Testis (tissue), 3 donors: ENCODE measurements around the gene STRN3. TPM values are rescaled to one million over a fixed set of nuclear protein-coding genes. Genes with fewer than 3 reads are reported as not detected.

Experiments used
- DNase-seq: peaks from one replicate; pipeline ENCODE4 v3.0.0-alpha.2; 2019
- H3K27ac ChIP-seq, 2 donors: fragments of 200-600 bp; sonication (generic); one replicate each; pipeline ENCODE4 v1.5.1; 2019
- H3K27me3 ChIP-seq: fragments of 200-600 bp; sonication (generic); one replicate; pipeline ENCODE4 v1.5.1; 2019
- H3K36me3 ChIP-seq: fragments of 200-600 bp; sonication (generic); one replicate; pipeline ENCODE4 v1.5.1; 2017; ENCODE audit warnings: low read depth; ENCODE audit errors: missing control alignments
- H3K4me1 ChIP-seq: fragments of 200-600 bp; sonication (generic); one replicate; pipeline ENCODE4 v1.5.1; 2019
- H3K4me3 ChIP-seq, 2 donors: fragments of 200-600 bp; sonication (generic); one replicate each; pipeline ENCODE4 v1.5.1; 2017 to 2019
- H3K9me3 ChIP-seq: fragments of 200-600 bp; sonication (generic); one replicate; pipeline ENCODE4 v1.5.1; 2017
- POLR2A ChIP-seq: fragments of 450-650 bp; IDR thresholded peaks from one replicate; pipeline ENCODE4 v1.6.1; 2017; ENCODE audit warnings: antibody characterized with exemption, mild to moderate bottlenecking, moderate library complexity
- WGBS, 2 donors: methylation state at CpG; one replicate each; pipeline ENCODE4 v1.1.5; 2018; 5-methylcytosine and 5-hydroxymethylcytosine counted together
- intact Hi-C: fragments of 100-400 bp; cut with DNase I; formaldehyde crosslinking; loops from one replicate; pipeline ENCODE4 v1.15.1; 2023; ENCODE audit warnings: low total_unique reads
- polyA plus RNA-seq: library from polyadenylated mRNA; stranded (reverse); fragments of 350-450 nt; fragmentation: Illumina TruSeq; extraction: RNeasy Lipid Tissue Mini Kit (QIAGEN cat#74804); gene quantifications from one replicate; pipeline ENCODE4 v1.2.3, GENCODE V29; 2014; ENCODE audit warnings: low read depth, low replicate concordance; ENCODE audit not compliant: insufficient read depth
- total RNA-seq, 2 donors: library from RNA; depleted of rRNA; stranded (reverse); fragments of >200 nt; gene quantifications; one replicate each; pipeline ENCODE4 v1.2.3, GENCODE V29; 2016
- TF ChIP-seq, protein P1 (sequence below), 3 experiments: fragments of 450-650 bp in 2 of 3; fragments of 200-600 bp in 1 of 3; sonication (generic) in 1 of 3; IDR thresholded peaks; one replicate each; pipeline ENCODE4 v1.5.1; 2016 to 2019; ENCODE audit warnings: antibody characterized with exemption in 3 of 3, mild to moderate bottlenecking in 2 of 3, moderate library complexity in 1 of 3

The STRN3 gene
- total and polyA plus RNA-seq, 3 donors from 2014 or later = 35.1 to 65.2 (median 60.1) TPM

GRCh38 chr14:30873308-30874119 lies 152.7 kb downstream of the STRN3 start:
- no peak for TF ChIP-seq POLR2A
- TF ChIP-seq, protein P1, sequence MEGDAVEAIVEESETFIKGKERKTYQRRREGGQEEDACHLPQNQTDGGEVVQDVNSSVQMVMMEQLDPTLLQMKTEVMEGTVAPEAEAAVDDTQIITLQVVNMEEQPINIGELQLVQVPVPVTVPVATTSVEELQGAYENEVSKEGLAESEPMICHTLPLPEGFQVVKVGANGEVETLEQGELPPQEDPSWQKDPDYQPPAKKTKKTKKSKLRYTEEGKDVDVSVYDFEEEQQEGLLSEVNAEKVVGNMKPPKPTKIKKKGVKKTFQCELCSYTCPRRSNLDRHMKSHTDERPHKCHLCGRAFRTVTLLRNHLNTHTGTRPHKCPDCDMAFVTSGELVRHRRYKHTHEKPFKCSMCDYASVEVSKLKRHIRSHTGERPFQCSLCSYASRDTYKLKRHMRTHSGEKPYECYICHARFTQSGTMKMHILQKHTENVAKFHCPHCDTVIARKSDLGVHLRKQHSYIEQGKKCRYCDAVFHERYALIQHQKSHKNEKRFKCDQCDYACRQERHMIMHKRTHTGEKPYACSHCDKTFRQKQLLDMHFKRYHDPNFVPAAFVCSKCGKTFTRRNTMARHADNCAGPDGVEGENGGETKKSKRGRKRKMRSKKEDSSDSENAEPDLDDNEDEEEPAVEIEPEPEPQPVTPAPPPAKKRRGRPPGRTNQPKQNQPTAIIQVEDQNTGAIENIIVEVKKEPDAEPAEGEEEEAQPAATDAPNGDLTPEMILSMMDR (IDR thresholded peaks at IDR 0.05) = no peak
- Histone ChIP-seq H3K27ac (no peak overlapping the region), H3K27me3 (no peaks in the 10 kb centered on the region), H3K9me3 (no peaks in the 10 kb centered on the region), H3K4me1 (peaks cover 9% of the 10 kb centered on the region), H3K4me3 (peak overlapping the region; percentile 50 to 62), H3K36me3 (no peaks in the 10 kb centered on the region)
- WGBS, 2 donors = 54 to 68% methylated on average over 17 to 20 of the region's 20 CpGs
- intact Hi-C loops = no loop called here
- DNase-seq = no peak

DNA sequence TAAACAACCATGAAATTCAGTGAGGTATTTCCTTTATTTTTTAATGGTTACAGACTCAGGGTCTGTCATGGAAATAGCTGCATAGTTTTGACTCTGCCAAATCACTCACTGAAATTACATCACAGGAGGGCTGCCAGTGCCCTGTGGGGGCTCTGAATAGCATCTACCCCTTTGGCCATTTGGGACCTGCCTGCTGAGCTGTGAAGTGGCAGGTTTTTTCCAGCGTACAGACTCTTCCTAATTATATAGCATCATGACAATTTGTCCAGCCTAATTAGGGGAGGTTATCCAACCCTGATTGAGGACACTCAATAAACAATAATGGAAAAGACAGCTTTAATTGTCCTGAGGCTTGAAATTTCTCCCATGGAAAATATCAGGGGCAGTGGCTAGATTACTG lies 153.6 kb downstream of the STRN3 start:
- DNase-seq = no peak
- no peaks in the 10 kb centered on the region for H3K9me3 ChIP-seq
- no peaks in the 10 kb centered on the region for H3K36me3 ChIP-seq
- no peaks in the 10 kb centered on the region for H3K27me3 ChIP-seq
- no peak overlapping the region for H3K4me3 ChIP-seq
- intact Hi-C loops = no loop called here
- peaks cover 9% of the 10 kb centered on the region for H3K4me1 ChIP-seq
- 62 to 80% methylated on average over 1 of the region's 1 CpG for WGBS, 2 donors
- H3K27ac ChIP-seq = no peak overlapping the region
- TF ChIP-seq, protein P1 (IDR thresholded peaks at IDR 0.05) = no peak
- no peak for TF ChIP-seq POLR2A

- intact Hi-C loops = no loop called here
- Histone ChIP-seq H3K4me1 (peaks cover 2% of the 10 kb centered on the region), H3K27me3 (no peaks in the 10 kb centered on the region), H3K4me3 (no peak overlapping the region), H3K27ac (no peak overlapping the region), H3K9me3 (no peaks in the 10 kb centered on the region), H3K36me3 (no peaks in the 10 kb centered on the region)
- DNase-seq = no peak
- WGBS, 2 donors = 71 to 86% methylated on average over 2 of the region's 2 CpGs
- TF ChIP-seq, protein P1 (IDR thresholded peaks at IDR 0.05) = no peak
- no peak for TF ChIP-seq POLR2A
These were observed 156.5 kb downstream of the STRN3 start for GRCh38 chr14:30869551-30870155.

GRCh38 chr14:30868736-30869135 lies 157.4 kb downstream of the STRN3 start:
- TF ChIP-seq, protein P1 (IDR thresholded peaks at IDR 0.05) = no peak
- TF ChIP-seq POLR2A = no peak
- 92 to 95% methylated on average over 5 of the region's 5 CpGs for WGBS, 2 donors
- H3K4me1 ChIP-seq = no peaks in the 10 kb centered on the region
- H3K4me3 ChIP-seq = no peak overlapping the region
- DNase-seq = no peak
- no peaks in the 10 kb centered on the region for H3K27me3 ChIP-seq
- intact Hi-C loops = no loop called here
- H3K27ac ChIP-seq = no peak overlapping the region
- no peaks in the 10 kb centered on the region for H3K9me3 ChIP-seq
- H3K36me3 ChIP-seq = no peaks in the 10 kb centered on the region
